ENCODE data around the gene SOX9. TPM values are rescaled to one million over a fixed set of nuclear protein-coding genes. Genes with fewer than 3 reads are reported as not detected.

The SOX9 gene
- total and polyA plus RNA-seq, 3 donors from 2014 or later = 80.0 to 240 (median 166) TPM

GRCh38 chr17:72113751-72114150 is 7.1 kb upstream of the SOX9 start:
- 75% methylated on average over 4 of the region's 4 CpGs for WGBS, 2 donors
- TF ChIP-seq CTCF (IDR thresholded peaks at IDR 0.05) (no peak), POLR2A (IDR thresholded peaks at IDR 0.05) (no peak)
- H3K27me3 ChIP-seq = no peaks in the 10 kb centered on the region
- no peak overlapping the region for H3K4me3 ChIP-seq
- H3K4me1 ChIP-seq = peaks cover 24% of the 10 kb centered on the region
- peak overlapping the region; percentile 19 to 57 for H3K27ac ChIP-seq
- H3K36me3 ChIP-seq (ENCODE audit: low read depth, missing control alignments) = no peaks in the 10 kb centered on the region
- intact Hi-C loops (cut with DNase I; ENCODE audit: low total_unique reads) = loop anchor here (10.0 kb wide), 1 partner anchor 639 kb away; no protein-coding TSS in a partner anchor
- H3K9me3 ChIP-seq = no peaks in the 10 kb centered on the region
- no peak for DNase-seq

GRCh38 chr17:72115781-72116525 is 4.9 kb upstream of the SOX9 start:
- DNase-seq = peak; percentile 41
- TF ChIP-seq CTCF (IDR thresholded peaks at IDR 0.05) = no peak
- TF ChIP-seq POLR2A (IDR thresholded peaks at IDR 0.05) = no peak
- Histone ChIP-seq H3K27ac (peak overlapping the region; percentile 76 to 77), H3K4me3 (peak overlapping the region; percentile 21 to 60), H3K36me3 (ENCODE audit: low read depth, missing control alignments) (no peaks in the 10 kb centered on the region), H3K9me3 (no peaks in the 10 kb centered on the region), H3K27me3 (no peaks in the 10 kb centered on the region), H3K4me1 (peaks cover 18% of the 10 kb centered on the region)
- intact Hi-C loops (cut with DNase I; ENCODE audit: low total_unique reads) = loop anchor here (10.0 kb wide), 1 partner anchor 641 kb away; no protein-coding TSS in a partner anchor
- WGBS, 2 donors = 6 to 13% methylated on average over 18 to 39 of the region's 39 CpGs

GRCh38 chr17:72116661-72117521 is 3.9 kb upstream of the SOX9 start:
- peak; percentile 43 for DNase-seq
- no peaks in the 10 kb centered on the region for H3K9me3 ChIP-seq
- TF ChIP-seq CTCF (IDR thresholded peaks at IDR 0.05) (no peak), POLR2A (IDR thresholded peaks at IDR 0.05) (no peak)
- intact Hi-C loops (cut with DNase I; ENCODE audit: low total_unique reads) = loop anchor here (10.0 kb wide), 1 partner anchor 642 kb away; no protein-coding TSS in a partner anchor
- no peaks in the 10 kb centered on the region for H3K36me3 ChIP-seq (ENCODE audit: low read depth, missing control alignments)
- peak overlapping the region; percentile 76 to 77 for H3K27ac ChIP-seq
- peak overlapping the region; percentile 44 to 60 for H3K4me3 ChIP-seq
- no peaks in the 10 kb centered on the region for H3K27me3 ChIP-seq
- peaks cover 14% of the 10 kb centered on the region for H3K4me1 ChIP-seq
- WGBS, 2 donors = 8 to 12% methylated on average over 37 to 58 of the region's 58 CpGs

- 1 to 2% methylated on average over 26 to 51 of the region's 51 CpGs for WGBS, 2 donors
- Histone ChIP-seq H3K4me3 (peak overlapping the region; percentile 44 to 60), H3K27ac (peak overlapping the region; percentile 76 to 77), H3K36me3 (ENCODE audit: low read depth, missing control alignments) (no peaks in the 10 kb centered on the region), H3K4me1 (peaks cover 14% of the 10 kb centered on the region), H3K27me3 (no peaks in the 10 kb centered on the region), H3K9me3 (no peaks in the 10 kb centered on the region)
- DNase-seq = peak; percentile 44
- intact Hi-C loops (cut with DNase I; ENCODE audit: low total_unique reads) = loop anchor here (10.0 kb wide), 1 partner anchor 643 kb away; no protein-coding TSS in a partner anchor
- TF ChIP-seq CTCF (IDR thresholded peaks at IDR 0.05) (no peak), POLR2A (IDR thresholded peaks at IDR 0.05) (no peak)
Measured at GRCh38 chr17:72117535-72118334, 3.1 kb upstream of the SOX9 start.

All from testis (tissue), 3 donors.